Fibroblast of lung (primary cell): ENCODE results near the gene SIGLEC9.

Experiments
- CTCF ChIP-seq, 2 donors: IDR thresholded peaks in 1 of 2; conservative IDR thresholded peaks in 1 of 2; 1 replicate in 1 of 2; 2 replicates in 1 of 2; pipeline ENCODE4 v1.5.1; 2011 to 2012; ENCODE audit warnings: low read length in 2 of 2, control low read depth in 1 of 2, inconsistent platforms in 1 of 2, low read depth in 1 of 2, mild to moderate bottlenecking in 1 of 2
- EZH2 ChIP-seq: IDR thresholded peaks from 2 replicates; pipeline ENCODE4 v1.5.1; 2012; ENCODE audit warnings: low read length, control low read depth, mild to moderate bottlenecking; ENCODE audit errors: missing control alignments

DNA sequence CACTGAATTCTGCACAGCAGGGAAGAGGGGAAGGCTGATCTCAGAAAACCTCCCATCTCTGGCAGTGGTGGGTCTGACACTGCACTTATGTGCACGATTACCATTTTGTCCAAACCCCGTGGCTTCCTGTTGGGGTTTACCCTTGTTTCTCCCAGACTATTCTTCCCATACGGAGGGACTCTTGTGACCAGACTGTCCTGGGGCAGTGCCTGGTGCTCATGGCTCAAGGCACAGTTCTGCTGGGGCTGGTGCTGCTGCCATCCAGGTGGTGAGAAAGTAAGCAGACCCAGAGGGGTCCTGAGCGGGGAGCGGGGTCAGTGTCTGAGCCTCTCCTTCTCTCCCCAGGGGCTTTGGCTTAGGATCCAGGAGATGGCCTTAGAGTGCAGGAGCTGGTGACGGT is 5.1 kb upstream of the SIGLEC9 start:
- no peak for TF ChIP-seq EZH2
- TF ChIP-seq CTCF (conservative IDR thresholded peaks at IDR 0.05 in 1 of 2, IDR thresholded peaks at IDR 0.05 in 1 of 2; ENCODE audit: low read depth in 1 of 2, low read length in 2 of 2): no peak
